GM21526 (cell line): ENCODE measurements around the gene COG8.
"Not testable (repeated sequence)": the region's sequence is repeated elsewhere in the genome, so short reads cannot be mapped to it uniquely, and the experiment has no call there.

Experiments used
- ATAC-seq: cut with Tn5 transposase; IDR thresholded peaks from one replicate; pipeline ENCODE4 v1.9.1; 2021; ENCODE audit warnings: moderate library complexity; ENCODE audit not compliant: unreplicated experiment, low FRiP score

The COG8 gene

GRCh38 chr16:69294051-69294450 is 45.3 kb downstream of the COG8 start:
- ATAC-seq: no peak

GRCh38 chr16:69293401-69293800 is 46.0 kb downstream of the COG8 start:
- no peak for ATAC-seq

- not testable (repeated sequence) for ATAC-seq
Observed at GRCh38 chr16:69291657-69292056, 47.7 kb downstream of the COG8 start.

- no peak for ATAC-seq
Observed at GRCh38 chr16:69286941-69287713, 52.2 kb downstream of the COG8 start.

GRCh38 chr16:69285240-69285639 is 54.1 kb downstream of the COG8 start:
- no peak for ATAC-seq

GRCh38 chr16:69283851-69284250 is 55.5 kb downstream of the COG8 start:
- no peak for ATAC-seq

GRCh38 chr16:69277413-69277812 is 62.0 kb downstream of the COG8 start:
- ATAC-seq: no peak
